Hepatocyte (in vitro differentiated cells): ENCODE measurements around the gene ZNF628. TPM values are rescaled to one million over a fixed set of nuclear protein-coding genes. Genes with fewer than 3 reads are reported as not detected.

ENCODE experiments used
- DNase-seq: peaks from one replicate; pipeline ENCODE4 v3.0.0-alpha.2; 2016; ENCODE audit warnings: low spot score
- H2AFZ ChIP-seq: fragments of 200-600 bp; sonication (generic); 2 replicates; pipeline ENCODE4 v1.6.0; 2016; ENCODE audit warnings: antibody characterized with exemption, mild to moderate bottlenecking
- H3K27ac ChIP-seq: fragments of 200-600 bp; sonication (generic); 2 replicates; pipeline ENCODE4 v1.5.1; 2016; ENCODE audit warnings: mild to moderate bottlenecking
- H3K27me3 ChIP-seq: fragments of 200-600 bp; sonication (generic); 2 replicates; pipeline ENCODE4 v1.6.1; 2016
- H3K36me3 ChIP-seq: fragments of 200-600 bp; sonication (generic); replicated peaks from 2 replicates; pipeline ENCODE4 v1.5.1; 2016; ENCODE audit warnings: low read depth; ENCODE audit not compliant: insufficient read depth
- H3K4me1 ChIP-seq: fragments of 200-600 bp; sonication (generic); 2 replicates; pipeline ENCODE4 v1.5.1; 2016; ENCODE audit warnings: mild to moderate bottlenecking, moderate library complexity; ENCODE audit not compliant: insufficient read depth
- H3K4me2 ChIP-seq: fragments of 200-600 bp; sonication (generic); 2 replicates; pipeline ENCODE4 v1.6.0; 2016
- H3K4me3 ChIP-seq: fragments of 200-600 bp; sonication (generic); 2 replicates; pipeline ENCODE4 v1.5.1; 2016; ENCODE audit warnings: mild to moderate bottlenecking
- H3K79me2 ChIP-seq: fragments of 200-600 bp; sonication (generic); 2 replicates; pipeline ENCODE4 v1.6.0; 2017; ENCODE audit warnings: mild to moderate bottlenecking
- H3K9me2 ChIP-seq: fragments of 200-600 bp; sonication (generic); replicated peaks from 2 replicates; pipeline ENCODE4 v1.6.0; 2017; ENCODE audit warnings: mild to moderate bottlenecking; ENCODE audit not compliant: insufficient read depth
- H3K9me3 ChIP-seq: fragments of 200-600 bp; sonication (generic); 2 replicates; pipeline ENCODE4 v1.5.1; 2016; ENCODE audit warnings: low read depth, mild to moderate bottlenecking
- H4K20me1 ChIP-seq: fragments of 200-600 bp; sonication (generic); 2 replicates; pipeline ENCODE4 v1.6.0; 2016; ENCODE audit warnings: mild to moderate bottlenecking; ENCODE audit not compliant: insufficient read depth, poor library complexity, severe bottlenecking
- EZH2 ChIP-seq: fragments of 200-600 bp; sonication (generic); IDR thresholded peaks from 2 replicates; pipeline ENCODE4 v1.6.1; 2016; ENCODE audit warnings: antibody characterized with exemption, mild to moderate bottlenecking, borderline replicate concordance
- EZH2phosphoT487 ChIP-seq: fragments of 200-600 bp; sonication (generic); IDR thresholded peaks from one replicate; pipeline ENCODE4 v1.6.1; 2018; ENCODE audit warnings: antibody characterized with exemption, mild to moderate bottlenecking, low read depth, moderate library complexity; ENCODE audit not compliant: unreplicated experiment, severe bottlenecking
- WGBS: methylation state at CpG from one replicate; pipeline ENCODE4 v1.1.6; 2016; ENCODE audit warnings: low lambda C conversion rate; ENCODE audit errors: missing lambda C conversion rate; 5-methylcytosine and 5-hydroxymethylcytosine counted together
- polyA plus RNA-seq: library from polyadenylated mRNA; unstranded; fragments of >200 nt; fragmentation: Nextera tagmentation; extraction: Ambion mirVana; gene quantifications from 2 replicates; pipeline ENCODE4 v1.2.1, GENCODE V29; 2016
- total RNA-seq: library from RNA; depleted of rRNA; stranded (reverse); fragments of >200 nt; gene quantifications from 2 replicates; pipeline ENCODE4 v1.2.3, GENCODE V29; 2014
- TF ChIP-seq, protein P1 (sequence below): fragments of 200-600 bp; sonication (generic); IDR thresholded peaks from 2 replicates; pipeline ENCODE4 v1.5.1; 2016; ENCODE audit warnings: antibody characterized with exemption, mild to moderate bottlenecking; ENCODE audit not compliant: poor library complexity

Gene ZNF628
- total and polyA plus RNA-seq, 2 experiments from 2014 or later, result 1.2 to 4.7 TPM

GRCh38 chr19:55527197-55528029, 51.0 kb downstream of the ZNF628 start:
- no peaks in the 10 kb centered on the region for H4K20me1 ChIP-seq
- H3K9me3 ChIP-seq, result no peaks in the 10 kb centered on the region
- WGBS, result 87% methylated on average over 22 of the region's 22 CpGs
- no peak overlapping the region for H3K27ac ChIP-seq
- H3K4me2 ChIP-seq, result no peak overlapping the region
- peaks cover 5% of the 10 kb centered on the region for H3K27me3 ChIP-seq
- H3K79me2 ChIP-seq, result no peaks in the 10 kb centered on the region
- TF ChIP-seq EZH2 (no peak), EZH2phosphoT487 (no peak)
- TF ChIP-seq, protein P1, sequence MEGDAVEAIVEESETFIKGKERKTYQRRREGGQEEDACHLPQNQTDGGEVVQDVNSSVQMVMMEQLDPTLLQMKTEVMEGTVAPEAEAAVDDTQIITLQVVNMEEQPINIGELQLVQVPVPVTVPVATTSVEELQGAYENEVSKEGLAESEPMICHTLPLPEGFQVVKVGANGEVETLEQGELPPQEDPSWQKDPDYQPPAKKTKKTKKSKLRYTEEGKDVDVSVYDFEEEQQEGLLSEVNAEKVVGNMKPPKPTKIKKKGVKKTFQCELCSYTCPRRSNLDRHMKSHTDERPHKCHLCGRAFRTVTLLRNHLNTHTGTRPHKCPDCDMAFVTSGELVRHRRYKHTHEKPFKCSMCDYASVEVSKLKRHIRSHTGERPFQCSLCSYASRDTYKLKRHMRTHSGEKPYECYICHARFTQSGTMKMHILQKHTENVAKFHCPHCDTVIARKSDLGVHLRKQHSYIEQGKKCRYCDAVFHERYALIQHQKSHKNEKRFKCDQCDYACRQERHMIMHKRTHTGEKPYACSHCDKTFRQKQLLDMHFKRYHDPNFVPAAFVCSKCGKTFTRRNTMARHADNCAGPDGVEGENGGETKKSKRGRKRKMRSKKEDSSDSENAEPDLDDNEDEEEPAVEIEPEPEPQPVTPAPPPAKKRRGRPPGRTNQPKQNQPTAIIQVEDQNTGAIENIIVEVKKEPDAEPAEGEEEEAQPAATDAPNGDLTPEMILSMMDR, result no peak
- no peak for DNase-seq
- peaks cover 9% of the 10 kb centered on the region for H3K4me1 ChIP-seq
- no peaks in the 10 kb centered on the region for H3K36me3 ChIP-seq
- H3K9me2 ChIP-seq, result no peaks in the 10 kb centered on the region
- H2AFZ ChIP-seq, result no peak overlapping the region
- no peak overlapping the region for H3K4me3 ChIP-seq

DNA sequence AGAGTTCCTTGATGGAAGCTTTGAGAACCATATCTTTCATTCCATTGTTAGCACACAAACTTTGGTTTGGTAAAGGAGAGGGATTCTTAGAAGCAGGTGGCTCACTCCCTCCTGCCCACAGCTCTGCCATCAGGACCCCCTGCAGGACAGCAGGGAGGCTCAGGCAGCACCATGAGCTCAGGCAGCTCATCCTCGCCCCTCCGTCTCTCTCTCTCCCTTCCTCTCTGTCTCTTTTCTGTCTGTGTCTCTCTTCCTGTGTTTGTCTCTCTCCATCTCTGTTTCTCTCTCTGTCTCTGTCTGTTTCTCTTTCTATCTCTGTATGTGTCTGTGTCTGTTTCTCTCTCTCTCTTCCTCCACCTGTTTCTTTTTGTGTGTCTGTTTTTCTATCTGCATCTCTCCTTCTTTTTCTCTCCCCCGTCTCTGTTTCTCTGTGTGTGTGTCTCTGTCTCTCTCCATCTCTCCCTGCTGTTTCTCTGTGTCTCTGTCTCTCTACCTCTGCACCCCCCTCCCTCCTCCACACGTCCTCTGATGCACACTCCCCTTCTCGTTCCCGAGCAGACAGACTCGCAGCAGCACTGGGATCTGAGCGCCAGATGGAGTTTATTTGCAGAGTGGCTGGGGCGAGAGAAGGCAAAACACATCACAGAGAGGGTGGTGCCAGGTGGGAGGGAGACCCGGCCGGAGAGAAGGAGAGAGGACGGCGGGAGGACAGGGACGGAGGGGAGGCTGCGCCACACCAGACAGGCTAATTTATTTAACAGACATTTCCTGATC, 51.8 kb downstream of the ZNF628 start:
- Histone ChIP-seq H3K9me2 (no peaks in the 10 kb centered on the region), H3K4me1 (peaks cover 9% of the 10 kb centered on the region), H3K79me2 (no peaks in the 10 kb centered on the region), H3K27ac (no peak overlapping the region), H3K36me3 (no peaks in the 10 kb centered on the region), H2AFZ (no peak overlapping the region), H3K27me3 (peaks cover 5% of the 10 kb centered on the region), H3K4me3 (no peak overlapping the region), H4K20me1 (no peaks in the 10 kb centered on the region), H3K9me3 (no peaks in the 10 kb centered on the region), H3K4me2 (peak overlapping the region; percentile 20)
- WGBS, result 36% methylated on average over 14 of the region's 15 CpGs
- peak; percentile 37 for DNase-seq
- TF ChIP-seq, protein P1, result peak; percentile 14
- TF ChIP-seq EZH2phosphoT487, result no peak

GRCh38 chr19:55529636-55530234, 53.3 kb downstream of the ZNF628 start:
- Histone ChIP-seq H3K36me3 (no peaks in the 10 kb centered on the region), H3K27ac (no peak overlapping the region), H3K4me3 (no peak overlapping the region), H4K20me1 (no peaks in the 10 kb centered on the region), H3K4me2 (no peak overlapping the region), H3K9me3 (no peaks in the 10 kb centered on the region), H3K9me2 (no peaks in the 10 kb centered on the region), H3K4me1 (peaks cover 9% of the 10 kb centered on the region), H3K79me2 (no peaks in the 10 kb centered on the region), H2AFZ (no peak overlapping the region), H3K27me3 (peaks cover 4% of the 10 kb centered on the region)
- no peak for TF ChIP-seq EZH2
- TF ChIP-seq EZH2phosphoT487, result no peak
- whole genome bisulfite sequencing, result 99% methylated on average over 19 of the region's 56 CpGs
- DNase-seq, result no peak
